HG03045 (cell line): Measurements from ENCODE around the gene KMT2D.
A peak's percentile ranks its signal among the peaks of the same experiment; 100 is the strongest.
"Not testable (repeated sequence)": the region's sequence is repeated elsewhere in the genome, so short reads cannot be mapped to it uniquely, and the experiment has no call there.

Experiments
- ATAC-seq: cut with Tn5 transposase; IDR thresholded peaks from one replicate; pipeline ENCODE4 v1.9.1; 2021; ENCODE audit warnings: mild to moderate bottlenecking, moderate library complexity; ENCODE audit not compliant: unreplicated experiment

Gene KMT2D

GRCh38 chr12:49088150-49088931 is 27.7 kb upstream of the KMT2D start:
- peak; percentile 87 for ATAC-seq

DNA sequence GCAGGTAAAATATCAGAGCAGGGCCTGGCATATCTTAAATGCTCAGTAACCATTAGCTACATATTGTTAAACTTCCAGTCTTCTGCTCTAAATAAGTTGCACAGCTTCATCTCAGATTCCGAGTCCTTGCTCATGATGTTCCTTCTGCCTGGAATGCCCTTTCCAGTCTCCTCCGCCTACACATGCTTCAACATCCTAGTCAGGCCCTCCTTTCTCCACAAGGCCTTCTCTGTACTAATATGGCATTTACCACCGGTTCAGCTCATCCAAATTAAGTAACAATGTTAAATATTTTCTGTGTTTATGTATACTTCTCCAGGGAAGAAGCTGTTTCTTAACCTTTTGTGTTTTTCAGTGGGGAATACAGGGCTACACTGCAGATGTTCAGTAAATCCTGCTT is 25.5 kb upstream of the KMT2D start:
- ATAC-seq = no peak

- ATAC-seq = no peak
Measured at GRCh38 chr12:49084438-49084837, 23.8 kb upstream of the KMT2D start.

GRCh38 chr12:49079793-49080192 is 19.2 kb upstream of the KMT2D start:
- no peak for ATAC-seq

DNA sequence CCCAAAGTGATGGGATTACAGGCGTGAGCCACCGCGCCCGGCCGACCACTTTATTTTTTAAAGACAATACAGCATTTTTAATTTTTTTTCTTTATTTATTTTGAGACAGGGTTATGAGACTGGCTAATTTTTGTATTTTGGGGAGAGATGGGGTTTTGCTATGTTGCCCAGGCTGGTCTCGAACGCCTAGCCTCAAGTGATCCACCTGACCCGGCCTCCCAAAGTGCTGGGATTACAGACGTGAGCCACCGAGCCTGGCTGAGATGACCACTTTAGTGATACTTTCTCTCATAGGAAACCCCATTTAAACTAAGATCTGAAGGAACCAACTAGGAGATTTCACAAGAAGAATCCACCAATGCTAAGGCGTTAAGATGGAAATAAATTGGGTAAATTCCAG is 10.4 kb upstream of the KMT2D start:
- ATAC-seq = no peak

DNA sequence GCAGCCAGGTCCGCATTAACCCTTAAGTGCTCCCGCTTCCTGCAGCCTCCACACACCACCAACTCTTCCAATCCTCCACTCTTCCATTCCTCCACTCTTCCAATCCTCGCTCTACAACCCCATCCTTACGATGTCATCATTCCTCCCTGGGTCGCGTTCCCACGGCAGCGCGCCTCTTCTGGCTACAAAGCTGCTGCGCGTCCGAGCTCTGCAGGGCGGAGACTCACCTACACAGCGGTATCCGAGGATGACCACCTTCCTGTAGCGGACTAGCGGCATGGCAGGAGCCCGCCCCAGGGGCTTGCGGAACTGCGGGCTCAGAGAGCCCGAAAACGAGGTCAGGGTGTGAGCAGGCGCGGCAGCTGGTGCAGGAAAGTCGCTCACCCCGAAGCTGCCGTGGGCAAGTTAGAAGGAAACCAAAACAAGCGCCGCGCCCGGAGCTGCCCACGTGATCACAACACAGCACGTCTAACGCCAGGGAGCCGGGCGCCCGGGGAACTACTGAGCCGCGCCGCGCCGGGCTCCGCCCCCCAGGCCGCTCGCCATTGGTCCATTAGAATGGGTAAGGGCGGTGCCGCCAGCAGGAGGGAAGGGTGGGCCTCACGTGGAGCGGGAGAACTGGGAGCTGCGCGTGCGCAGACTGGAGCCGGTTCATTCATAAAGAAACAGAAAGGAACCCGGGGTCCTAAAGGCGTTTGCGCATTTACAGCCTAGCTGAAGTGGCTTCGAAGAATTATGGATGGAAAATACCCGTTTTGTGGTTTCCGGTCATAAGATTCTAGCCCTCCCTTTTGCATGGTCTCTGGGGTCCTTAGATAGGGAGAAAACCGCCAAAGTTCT is 9.1 kb upstream of the KMT2D start, which contains the start of gene RHEBL1:
TSS of gene RHEBL1 (minus strand) at position 473 of the 840 bp plus-strand sequence. CDS start at position 279, 194 bp downstream.
- ATAC-seq = peak; percentile 98

GRCh38 chr12:49068879-49069506 is 8.4 kb upstream of the KMT2D start:
- ATAC-seq = no peak

DNA sequence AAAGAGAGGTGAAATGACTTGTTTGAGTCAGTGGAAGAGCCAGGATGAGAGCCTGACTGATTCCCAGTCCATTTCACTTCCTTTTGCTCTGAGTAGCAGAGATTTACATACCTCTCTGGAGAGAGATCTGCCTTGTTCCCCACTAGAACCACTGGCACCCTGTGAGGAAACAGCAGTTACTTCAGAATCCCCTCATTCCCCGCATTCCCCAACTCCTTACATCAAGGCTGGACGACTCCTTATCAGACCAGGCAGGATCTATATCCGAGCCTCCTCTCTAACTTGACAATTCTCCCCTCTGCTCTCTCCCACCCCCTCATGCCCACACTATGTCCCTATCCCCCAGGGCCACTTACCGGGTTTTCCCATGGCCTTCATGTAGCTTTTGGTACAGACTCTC is 5.5 kb upstream of the KMT2D start:
- no peak for ATAC-seq

GRCh38 chr12:49064767-49065152 is 4.2 kb upstream of the KMT2D start:
- ATAC-seq = no peak

DNA sequence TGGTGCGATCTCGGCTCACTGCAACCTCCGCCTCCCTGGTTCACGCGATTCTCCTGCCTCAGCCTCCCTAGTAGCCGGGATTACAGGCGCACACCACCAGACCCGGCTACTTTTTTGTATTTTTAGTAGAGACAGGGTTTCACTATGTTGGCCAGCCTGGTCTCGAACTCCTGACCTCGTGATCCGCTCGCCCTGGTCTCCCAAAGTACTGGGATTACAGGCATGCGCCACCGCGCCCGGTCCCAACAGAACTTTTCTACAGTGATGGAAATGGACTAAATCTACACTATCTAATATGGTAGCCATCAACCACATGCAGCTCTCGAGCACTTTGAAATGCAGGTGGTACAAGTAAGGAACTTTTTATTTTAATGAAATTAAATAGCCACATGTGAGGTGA is 1.3 kb upstream of the KMT2D start:
- ATAC-seq = not testable (repeated sequence)

GRCh38 chr12:49061157-49061650 is 610 bp upstream of the KMT2D start:
- no peak for ATAC-seq

GRCh38 chr12:49059299-49060171 is 1.1 kb downstream of the KMT2D start:
- ATAC-seq = peak; percentile 14

DNA sequence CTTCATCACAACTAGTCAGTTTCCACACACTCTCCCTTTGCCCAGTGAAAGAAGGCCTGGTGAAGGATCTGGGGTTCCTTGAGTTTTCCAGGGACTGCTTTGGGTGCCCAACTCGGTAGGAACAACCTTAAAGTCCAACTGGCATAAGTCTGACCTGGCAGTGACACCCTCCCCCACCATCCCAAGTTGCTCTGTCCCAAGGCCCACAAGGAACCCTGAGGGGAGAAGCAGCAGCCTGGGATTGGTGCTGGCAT is 1.6 kb downstream of the KMT2D start:
- ATAC-seq = no peak

- ATAC-seq = no peak
Measured at GRCh38 chr12:49058366-49059044, 2.1 kb downstream of the KMT2D start.

DNA sequence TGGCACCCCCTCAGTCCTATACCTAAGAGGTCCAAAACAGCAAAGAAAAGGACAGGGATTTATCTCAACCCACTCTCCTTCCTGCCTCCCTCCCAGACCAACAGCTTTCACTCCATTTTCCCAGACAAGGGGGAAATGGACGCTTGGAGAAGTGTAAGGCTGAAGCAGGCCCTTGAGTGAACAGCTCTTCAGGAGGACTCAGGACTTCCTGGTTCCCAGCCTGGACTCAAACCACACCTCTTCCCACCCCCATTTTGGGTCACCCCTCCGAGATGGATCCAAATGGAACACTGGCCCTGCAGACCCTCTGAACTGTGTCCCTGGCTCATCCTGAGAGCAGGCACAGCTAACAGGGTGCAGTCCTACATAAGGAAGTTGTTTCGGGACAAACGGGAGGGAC is 2.7 kb downstream of the KMT2D start:
- ATAC-seq = no peak

DNA sequence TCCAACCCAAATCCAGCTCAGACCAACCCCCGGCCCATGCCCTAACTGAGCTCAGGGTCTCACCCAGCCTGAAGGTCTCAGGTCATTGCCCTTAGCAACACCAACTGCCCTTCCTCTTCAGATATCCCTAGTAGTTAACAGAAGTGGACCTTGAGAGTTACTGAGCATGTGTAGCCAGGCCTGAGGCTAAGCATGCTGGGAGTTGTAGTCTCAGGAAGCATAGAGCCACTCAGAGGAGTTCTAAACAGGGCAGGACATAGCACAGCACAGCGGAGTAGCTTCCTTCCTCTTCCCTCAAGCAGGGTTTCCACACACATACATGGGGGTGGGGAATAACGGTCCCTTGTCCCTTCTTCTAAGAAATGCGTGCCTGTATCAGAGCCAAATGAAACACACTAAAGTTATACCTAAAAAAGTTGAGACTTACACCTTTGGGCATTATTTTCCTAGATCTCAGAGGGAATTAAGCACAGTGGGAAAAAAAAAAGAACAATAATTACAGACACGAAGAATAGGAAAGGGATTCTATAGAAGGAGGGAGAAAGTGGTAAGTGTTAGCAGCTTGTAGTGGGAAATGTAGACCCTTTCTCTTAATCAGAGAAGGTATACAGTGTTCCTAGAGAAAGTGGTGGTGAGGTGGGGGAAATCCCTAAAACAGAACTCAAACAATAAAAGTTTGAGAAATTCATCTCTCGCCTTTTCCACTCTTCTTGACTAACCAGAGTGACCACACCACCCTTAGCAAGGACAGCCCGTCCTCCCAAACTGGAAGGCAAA is 4.4 kb downstream of the KMT2D start:
- peak; percentile 51 for ATAC-seq

DNA sequence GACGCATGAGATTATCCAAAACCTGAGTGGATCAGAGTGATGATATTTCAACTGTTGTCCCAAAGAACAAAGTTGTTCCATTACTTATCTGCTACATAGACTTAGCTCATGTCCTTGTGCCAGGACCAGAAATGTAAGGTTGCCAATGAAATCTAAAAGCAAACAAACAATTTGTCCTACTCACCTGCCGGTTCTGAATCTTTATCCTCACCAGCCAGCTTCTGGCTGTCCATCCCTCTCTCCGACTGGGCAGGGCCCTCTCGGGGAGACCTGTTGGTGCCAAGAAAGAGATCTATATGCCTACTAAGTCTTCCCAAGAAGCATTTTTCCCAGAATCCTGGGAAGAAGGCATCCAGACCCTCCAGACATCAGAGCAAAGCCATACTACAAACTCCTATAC is 5.5 kb downstream of the KMT2D start:
- no peak for ATAC-seq

- ATAC-seq = no peak
Measured at GRCh38 chr12:49054524-49054923, 6.1 kb downstream of the KMT2D start.

GRCh38 chr12:49054096-49054495 is 6.5 kb downstream of the KMT2D start:
- no peak for ATAC-seq
